Smooth muscle cell (in vitro differentiated cells): ENCODE data around the gene TSPAN17. TPM values are rescaled to one million over a fixed set of nuclear protein-coding genes. Genes with fewer than 3 reads are reported as not detected.

Experiments
- DNase-seq: peaks from one replicate; lab custom pipeline; 2025; ENCODE audit not compliant: unreplicated experiment; lab: John Stamatoyannopoulos, UW
- H2AFZ ChIP-seq: fragments of 200-600 bp; sonication (generic); 2 replicates; pipeline ENCODE4 v1.6.0; 2016; ENCODE audit warnings: antibody characterized with exemption, low read depth, mild to moderate bottlenecking
- H3F3A ChIP-seq: fragments of 200-600 bp; sonication (generic); 2 replicates; pipeline ENCODE4 v1.6.0; 2017; ENCODE audit warnings: antibody characterized with exemption, low read depth
- H3K27ac ChIP-seq: fragments of 200-600 bp; sonication (generic); 2 replicates; pipeline ENCODE4 v1.5.1; 2016; ENCODE audit warnings: low read depth, mild to moderate bottlenecking
- H3K27me3 ChIP-seq: fragments of 200-600 bp; sonication (generic); 2 replicates; pipeline ENCODE4 v1.6.1; 2016; ENCODE audit warnings: low read depth, mild to moderate bottlenecking
- H3K36me3 ChIP-seq: fragments of 200-600 bp; sonication (generic); 2 replicates; pipeline ENCODE4 v1.5.1; 2016; ENCODE audit warnings: low read depth
- H3K4me1 ChIP-seq: fragments of 200-600 bp; sonication (generic); 2 replicates; pipeline ENCODE4 v1.5.1; 2016; ENCODE audit warnings: low read depth
- H3K4me2 ChIP-seq: fragments of 200-600 bp; sonication (generic); 2 replicates; pipeline ENCODE4 v1.6.0; 2016; ENCODE audit warnings: mild to moderate bottlenecking
- H3K4me3 ChIP-seq: fragments of 200-600 bp; sonication (generic); 2 replicates; pipeline ENCODE4 v1.5.1; 2016; ENCODE audit warnings: mild to moderate bottlenecking
- H3K79me2 ChIP-seq: fragments of 200-600 bp; sonication (generic); 2 replicates; pipeline ENCODE4 v1.6.0; 2016; ENCODE audit warnings: low read depth, mild to moderate bottlenecking
- H3K9ac ChIP-seq: fragments of 200-600 bp; sonication (generic); 2 replicates; pipeline ENCODE4 v1.6.0; 2016; ENCODE audit warnings: low read depth
- H3K9me3 ChIP-seq: fragments of 200-600 bp; sonication (generic); replicated peaks from 2 replicates; pipeline ENCODE4 v1.5.1; 2016; ENCODE audit warnings: low read depth
- H4K20me1 ChIP-seq: fragments of 200-600 bp; sonication (generic); 2 replicates; pipeline ENCODE4 v1.6.0; 2016; ENCODE audit warnings: low read depth
- CTCF ChIP-seq: fragments of 200-600 bp; sonication (generic); IDR thresholded peaks from 2 replicates; pipeline ENCODE4 v1.5.1; 2017; ENCODE audit warnings: borderline replicate concordance, mild to moderate bottlenecking, antibody characterized with exemption; ENCODE audit not compliant: insufficient read depth, poor library complexity, severe bottlenecking
- WGBS: methylation state at CpG from one replicate; pipeline ENCODE4 v1.1.7; 2016; ENCODE audit warnings: low lambda C conversion rate; 5-methylcytosine and 5-hydroxymethylcytosine counted together
- polyA plus RNA-seq: library from polyadenylated mRNA; unstranded; fragments of >200 nt; fragmentation: Nextera tagmentation; extraction: Ambion mirVana; gene quantifications from 2 replicates; pipeline ENCODE4 v1.2.1, GENCODE V29; 2016
- total RNA-seq: library from RNA; depleted of rRNA; stranded (reverse); fragments of >200 nt; gene quantifications from 2 replicates; pipeline ENCODE4 v1.2.3, GENCODE V29; 2014

TSPAN17 gene
- total and polyA plus RNA-seq, 2 experiments from 2014 or later, result 29.7 to 31.0 TPM

- Histone ChIP-seq H3K9ac (no peak overlapping the region), H3K27ac (no peak overlapping the region), H3K4me2 (peak overlapping the region; percentile 85), H4K20me1 (no peaks in the 10 kb centered on the region), H3K9me3 (no peaks in the 10 kb centered on the region), H3K79me2 (no peaks in the 10 kb centered on the region), H3K4me1 (peaks cover 11% of the 10 kb centered on the region), H2AFZ (peak overlapping the region; percentile 3), H3K27me3 (peaks cover 81% of the 10 kb centered on the region), H3K4me3 (peak overlapping the region; percentile 50), H3K36me3 (no peaks in the 10 kb centered on the region), H3F3A (no peaks in the 10 kb centered on the region)
- no peak for DNase-seq
- TF ChIP-seq CTCF, result no peak
- WGBS, result 17% methylated on average over 20 of the region's 20 CpGs
Observed at GRCh38 chr5:176630681-176631222, 16.5 kb upstream of the TSPAN17 start.

GRCh38 chr5:176631383-176632200 is 15.7 kb upstream of the TSPAN17 start:
- TF ChIP-seq CTCF, result no peak
- no peaks in the 10 kb centered on the region for H3F3A ChIP-seq
- H3K27ac ChIP-seq, result no peak overlapping the region
- H3K4me2 ChIP-seq, result no peak overlapping the region
- H2AFZ ChIP-seq, result no peak overlapping the region
- DNase-seq, result no peak
- H3K27me3 ChIP-seq, result peaks cover 75% of the 10 kb centered on the region
- 87% methylated on average over 7 of the region's 7 CpGs for WGBS
- H3K9ac ChIP-seq, result no peak overlapping the region
- peaks cover 11% of the 10 kb centered on the region for H3K4me1 ChIP-seq
- no peak overlapping the region for H3K4me3 ChIP-seq
- no peaks in the 10 kb centered on the region for H4K20me1 ChIP-seq
- H3K36me3 ChIP-seq, result no peaks in the 10 kb centered on the region
- H3K79me2 ChIP-seq, result no peaks in the 10 kb centered on the region
- H3K9me3 ChIP-seq, result no peaks in the 10 kb centered on the region

GRCh38 chr5:176632745-176633144 is 14.5 kb upstream of the TSPAN17 start:
- Histone ChIP-seq H3K36me3 (no peaks in the 10 kb centered on the region), H3K4me2 (no peak overlapping the region), H3K4me3 (no peak overlapping the region), H3K4me1 (peaks cover 11% of the 10 kb centered on the region), H3K9me3 (no peaks in the 10 kb centered on the region), H3K79me2 (no peaks in the 10 kb centered on the region), H3K27ac (no peak overlapping the region), H2AFZ (no peak overlapping the region), H4K20me1 (no peaks in the 10 kb centered on the region), H3K9ac (no peak overlapping the region), H3F3A (no peaks in the 10 kb centered on the region), H3K27me3 (peaks cover 63% of the 10 kb centered on the region)
- no peak for TF ChIP-seq CTCF
- DNase-seq, result no peak
- WGBS, result 88% methylated on average over 2 of the region's 2 CpGs

GRCh38 chr5:176633598-176633997 is 13.7 kb upstream of the TSPAN17 start:
- peaks cover 11% of the 10 kb centered on the region for H3K4me1 ChIP-seq
- H3K27me3 ChIP-seq, result peaks cover 55% of the 10 kb centered on the region
- no peak overlapping the region for H3K4me3 ChIP-seq
- no peaks in the 10 kb centered on the region for H3K79me2 ChIP-seq
- no peaks in the 10 kb centered on the region for H3K9me3 ChIP-seq
- no peaks in the 10 kb centered on the region for H3K36me3 ChIP-seq
- no peak overlapping the region for H3K9ac ChIP-seq
- no peak overlapping the region for H2AFZ ChIP-seq
- no peak for TF ChIP-seq CTCF
- no peak overlapping the region for H3K4me2 ChIP-seq
- H3F3A ChIP-seq, result no peaks in the 10 kb centered on the region
- no peaks in the 10 kb centered on the region for H4K20me1 ChIP-seq
- DNase-seq, result no peak
- WGBS, result 41% methylated on average over 6 of the region's 6 CpGs
- H3K27ac ChIP-seq, result no peak overlapping the region
